ENCODE data around the gene FAM168A.

Gene FAM168A

DNA sequence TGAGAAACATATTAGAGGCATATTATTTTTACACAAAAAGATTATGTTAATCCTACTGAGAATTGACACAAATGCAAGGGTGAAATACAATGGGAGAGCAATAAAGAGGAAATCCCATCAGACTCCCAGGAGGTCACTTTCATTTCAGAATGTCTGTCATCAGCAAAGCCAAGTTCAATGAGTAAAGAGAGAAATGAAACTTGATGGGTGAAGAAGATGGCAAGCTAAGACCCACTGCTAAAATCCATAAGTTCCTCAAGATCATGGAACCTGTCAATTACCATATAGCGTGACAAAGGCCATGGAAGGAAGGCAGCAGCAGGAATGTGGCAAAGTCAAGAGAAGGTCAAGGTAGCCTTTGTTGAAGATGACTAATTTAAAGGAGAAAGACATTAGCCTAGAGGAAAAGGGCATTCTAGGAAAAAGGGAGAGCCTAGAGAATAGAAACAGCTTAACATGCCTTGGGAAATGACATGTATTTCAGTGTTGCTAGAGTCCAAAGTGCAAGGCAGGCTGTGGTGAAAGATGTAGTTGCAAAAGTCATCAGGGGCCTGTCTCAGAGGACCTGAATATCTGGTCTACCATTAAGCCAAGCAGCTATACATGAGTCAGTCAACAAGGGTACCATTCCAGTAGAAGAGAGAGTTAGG is 43.1 kb downstream of the FAM168A start:
- no peak for DNase-seq

GRCh38 chr11:73553266-73553665 is 44.6 kb downstream of the FAM168A start:
- DNase-seq, result no peak

DNA sequence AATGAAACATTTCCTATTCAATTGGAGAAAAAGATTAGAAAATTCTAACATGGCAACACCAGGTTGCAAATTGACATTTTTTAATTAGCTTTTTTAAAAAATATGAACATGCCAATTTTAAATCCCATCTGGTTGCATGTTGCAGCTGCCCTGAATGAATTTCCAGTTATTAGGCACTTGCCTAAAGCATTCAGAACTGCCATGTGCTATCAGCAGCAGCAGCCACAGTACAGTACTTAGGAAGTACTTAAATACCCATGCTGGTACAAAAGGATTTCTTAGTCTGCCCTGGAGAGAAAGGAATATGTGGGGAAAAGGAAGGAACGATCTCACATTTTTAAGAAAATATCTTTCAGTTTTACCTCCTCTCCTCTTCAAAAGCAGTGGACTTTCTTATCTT is 46.2 kb downstream of the FAM168A start:
- DNase-seq, result no peak

DNA sequence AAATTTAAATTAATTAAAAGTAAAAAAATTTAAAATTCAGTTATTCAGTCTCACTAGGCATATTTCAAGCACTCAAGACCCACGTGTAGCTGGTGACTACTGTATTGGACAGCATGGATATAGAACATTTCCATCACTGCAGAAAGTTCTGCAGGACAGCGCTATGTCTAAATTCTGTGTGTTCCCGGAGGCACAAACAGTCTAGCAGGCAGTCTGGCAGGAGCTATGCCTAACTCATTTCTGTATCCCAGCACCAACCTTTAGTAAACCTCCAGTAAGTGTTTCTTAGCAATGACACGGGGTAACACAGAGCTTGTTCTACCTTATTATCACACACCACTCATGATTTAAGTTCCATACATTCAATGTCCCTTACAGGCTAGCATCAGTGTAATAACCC is 48.5 kb downstream of the FAM168A start:
- no peak for DNase-seq

DNA sequence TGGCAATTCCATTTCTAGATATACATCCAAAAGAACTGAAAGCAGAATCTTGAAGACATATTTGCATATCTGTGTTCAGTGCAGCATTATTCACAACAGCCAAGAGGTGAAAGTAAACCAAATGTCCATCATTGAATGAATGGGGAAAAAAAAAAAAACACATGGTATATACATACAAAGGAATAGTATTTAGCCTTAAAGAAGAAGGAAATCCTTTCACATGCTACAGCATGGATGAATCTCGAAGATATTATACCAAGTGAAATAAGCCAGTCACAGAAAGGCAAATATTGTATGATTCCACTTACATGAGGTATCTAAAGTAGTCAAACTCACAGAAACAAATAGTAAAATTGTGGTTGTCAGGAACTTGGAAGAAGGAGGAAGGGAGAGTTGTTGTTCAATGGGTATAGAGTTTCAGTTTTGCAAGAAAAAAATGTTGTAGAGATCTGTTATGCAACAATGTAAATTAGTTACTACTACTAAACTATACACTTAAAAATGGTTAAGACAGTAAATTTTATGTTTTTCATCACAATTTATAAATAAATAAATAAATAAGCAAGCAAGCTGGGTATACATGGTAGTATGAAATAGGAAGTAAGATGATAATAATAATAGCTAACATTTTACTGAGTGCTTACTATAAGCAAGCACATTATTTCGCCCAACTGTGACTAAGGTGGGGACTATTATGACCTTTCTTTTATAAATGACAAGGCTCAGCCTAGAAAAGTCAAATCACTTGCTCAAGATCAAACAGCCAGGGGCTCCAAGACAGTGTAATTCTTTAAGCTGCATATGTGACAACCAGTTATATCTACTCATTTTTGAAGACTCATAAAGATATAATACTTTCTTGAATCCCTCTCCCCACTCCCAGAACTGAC is 50.0 kb downstream of the FAM168A start:
- DNase-seq, result no peak

DNA sequence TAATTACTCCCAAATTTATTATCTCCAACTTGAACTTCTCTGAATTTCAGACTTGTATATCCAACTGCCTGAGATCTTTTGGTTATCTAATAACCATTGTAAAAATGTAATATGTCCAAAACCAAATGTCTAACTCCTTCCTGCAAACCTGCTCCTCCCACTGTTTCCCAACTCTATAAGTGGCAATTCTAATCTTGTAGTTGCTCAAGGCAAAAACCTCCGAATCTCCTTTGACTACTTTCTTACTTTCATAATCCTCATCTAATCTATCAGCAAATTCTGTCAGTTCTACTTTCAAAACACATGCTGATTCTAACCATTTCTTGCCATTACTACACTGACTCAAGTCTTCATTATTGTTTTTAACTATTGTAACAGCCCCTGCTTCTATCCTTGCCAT is 55.7 kb downstream of the FAM168A start:
- DNase-seq, result no peak

- DNase-seq, result no peak
Measured at GRCh38 chr11:73539506-73540084, 58.3 kb downstream of the FAM168A start.

- no peak for DNase-seq
Measured at GRCh38 chr11:73538381-73538872, 59.5 kb downstream of the FAM168A start.

DNA sequence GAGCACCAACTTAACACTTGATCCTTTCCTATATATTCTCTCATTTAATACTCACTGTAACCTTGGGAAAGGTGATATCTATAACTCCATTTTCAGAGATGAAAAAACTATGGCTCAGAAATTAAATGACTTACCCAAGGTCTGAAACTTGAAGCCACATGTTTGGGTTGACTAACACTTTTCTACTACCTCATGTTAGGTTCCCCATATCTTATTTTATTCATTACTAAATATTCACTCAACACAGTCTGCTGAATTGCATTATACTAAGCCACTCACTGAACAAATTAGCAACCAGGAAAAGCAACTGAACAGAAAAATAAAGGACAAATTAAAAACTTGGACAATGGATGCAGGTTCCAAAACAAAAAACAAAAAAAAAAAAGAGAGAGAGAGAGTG is 59.9 kb downstream of the FAM168A start:
- no peak for DNase-seq

- DNase-seq, result no peak
Measured at GRCh38 chr11:73536961-73537360, 61.0 kb downstream of the FAM168A start.

DNA sequence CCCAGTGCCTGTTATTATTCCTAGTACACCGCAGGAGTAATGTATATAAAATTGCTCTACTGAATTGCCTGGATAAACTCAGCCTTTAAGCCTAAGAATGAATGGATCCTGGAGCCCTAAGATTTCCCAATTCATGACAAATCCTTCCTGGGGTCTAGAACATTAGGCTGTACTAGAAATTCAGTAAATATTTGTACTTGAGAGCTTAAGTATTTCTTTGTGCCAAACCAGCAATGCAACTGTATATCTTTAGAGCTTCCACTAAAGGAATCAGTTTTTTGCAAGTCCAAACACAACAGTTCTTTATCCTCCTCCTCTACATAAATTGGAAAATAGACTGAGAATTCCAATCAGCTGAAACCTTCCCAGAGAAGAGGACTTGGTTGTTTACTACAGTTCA is 65.6 kb downstream of the FAM168A start:
- DNase-seq, result no peak

DNA sequence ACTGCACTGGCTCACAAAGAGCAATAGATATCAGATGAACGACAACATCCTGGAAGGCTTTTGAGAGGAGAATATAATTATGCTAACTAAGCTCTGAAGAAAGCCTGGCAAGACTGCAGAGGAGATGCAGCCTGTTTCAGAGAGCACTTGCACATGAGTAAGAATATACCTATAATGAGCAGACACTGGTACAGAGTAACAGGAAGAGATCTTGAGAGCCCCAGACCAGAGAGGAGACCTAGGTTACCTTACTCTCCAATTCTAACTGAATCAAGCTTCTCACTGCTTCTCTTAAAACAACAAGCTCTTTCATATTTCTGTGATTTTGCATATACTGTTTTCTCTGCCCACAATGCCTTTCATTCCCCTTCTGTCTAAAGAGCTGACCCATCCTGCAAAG is 66.5 kb downstream of the FAM168A start:
- DNase-seq, result no peak

DNA sequence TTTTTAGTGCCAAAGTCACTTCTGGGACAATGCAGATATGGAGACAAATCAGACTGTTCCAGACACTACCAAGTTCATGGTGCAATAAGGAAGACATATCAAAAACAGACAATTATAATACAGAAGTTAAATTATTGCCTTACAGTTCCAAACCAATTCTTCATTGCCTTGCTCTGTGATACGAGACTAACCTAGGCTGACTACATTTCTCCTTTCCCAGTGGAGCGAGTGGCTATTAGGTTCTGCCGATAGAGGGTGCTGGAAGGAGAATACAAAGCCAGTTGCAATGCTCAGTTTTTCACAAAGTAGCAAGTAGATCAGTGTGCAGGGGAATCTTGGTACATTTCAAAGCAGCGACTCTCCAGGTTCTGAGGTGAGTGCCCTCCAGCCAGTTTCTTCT is 67.8 kb downstream of the FAM168A start:
- DNase-seq, result no peak

DNA sequence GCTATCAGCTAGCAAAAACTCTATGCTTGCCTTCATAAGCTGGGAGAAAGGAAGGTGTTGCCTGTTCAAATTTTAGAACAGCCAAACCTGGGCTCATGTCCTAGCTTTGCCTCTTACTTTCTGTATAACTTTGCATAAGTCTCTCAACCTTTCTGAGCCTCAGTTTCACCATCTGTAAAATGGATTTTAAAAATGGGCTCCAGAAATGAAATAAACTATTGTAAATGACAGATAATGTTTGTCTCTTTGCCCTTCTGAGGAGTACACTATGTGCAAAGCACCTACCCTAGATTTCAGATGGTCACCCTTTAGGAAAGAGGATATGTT is 68.7 kb downstream of the FAM168A start:
- no peak for DNase-seq

GRCh38 chr11:73528483-73529203 is 69.3 kb downstream of the FAM168A start:
- DNase-seq, result no peak

GRCh38 chr11:73528013-73528412 is 69.9 kb downstream of the FAM168A start:
- no peak for DNase-seq

- no peak for DNase-seq
Measured at GRCh38 chr11:73525611-73526010, 72.3 kb downstream of the FAM168A start.

GRCh38 chr11:73524774-73525173 is 73.1 kb downstream of the FAM168A start:
- no peak for DNase-seq

DNA sequence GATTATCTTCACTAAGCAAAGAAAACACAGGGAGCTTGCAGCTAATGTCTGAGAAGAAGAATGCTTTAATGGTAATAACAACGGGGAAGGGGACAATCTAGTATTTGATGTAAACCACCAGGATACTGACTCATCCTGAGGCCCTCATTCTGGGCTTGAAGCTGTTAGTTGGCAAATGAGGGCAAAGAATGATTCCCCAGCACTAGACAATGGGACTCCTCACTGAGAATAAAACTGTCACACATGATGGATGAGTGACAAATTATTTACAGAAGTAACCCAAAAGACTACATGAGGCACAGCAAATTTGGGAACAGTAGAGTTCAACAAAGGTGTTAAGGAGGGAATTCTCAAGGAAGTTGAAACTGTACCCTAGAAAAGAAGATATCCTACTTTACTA is 76.3 kb downstream of the FAM168A start:
- DNase-seq, result no peak

DNA sequence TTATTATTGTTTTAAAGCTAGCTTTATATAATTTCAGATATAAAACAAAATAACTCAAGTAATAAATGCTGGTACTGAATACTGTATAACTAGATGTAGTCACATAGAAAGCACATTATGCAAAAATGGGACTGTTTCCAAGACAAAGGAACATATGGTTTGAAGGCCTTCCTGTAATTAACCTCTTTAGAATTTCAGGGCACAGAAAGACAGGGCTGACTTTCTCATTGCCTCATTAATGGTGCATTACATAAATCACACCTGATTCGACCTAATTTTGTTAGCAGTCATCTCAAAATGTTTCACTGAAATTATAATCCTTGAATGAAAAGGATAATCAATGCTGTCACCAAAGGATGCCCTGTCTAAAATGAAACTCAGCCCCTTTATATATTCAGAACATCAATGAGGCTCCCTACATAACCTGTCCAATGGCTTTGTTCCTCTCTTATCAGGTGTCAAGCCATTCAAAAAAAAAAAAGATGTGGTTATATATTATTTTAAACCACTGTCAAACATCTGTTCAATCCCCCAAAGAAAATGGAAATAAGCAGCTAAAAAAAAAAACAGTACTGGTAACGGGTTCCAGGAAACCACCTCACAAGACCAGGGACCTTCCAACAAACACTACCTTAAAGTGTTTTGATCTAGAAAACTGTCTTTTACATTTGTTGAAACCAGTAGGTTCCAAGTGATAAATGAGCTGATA is 77.4 kb downstream of the FAM168A start:
- DNase-seq, result no peak

DNA sequence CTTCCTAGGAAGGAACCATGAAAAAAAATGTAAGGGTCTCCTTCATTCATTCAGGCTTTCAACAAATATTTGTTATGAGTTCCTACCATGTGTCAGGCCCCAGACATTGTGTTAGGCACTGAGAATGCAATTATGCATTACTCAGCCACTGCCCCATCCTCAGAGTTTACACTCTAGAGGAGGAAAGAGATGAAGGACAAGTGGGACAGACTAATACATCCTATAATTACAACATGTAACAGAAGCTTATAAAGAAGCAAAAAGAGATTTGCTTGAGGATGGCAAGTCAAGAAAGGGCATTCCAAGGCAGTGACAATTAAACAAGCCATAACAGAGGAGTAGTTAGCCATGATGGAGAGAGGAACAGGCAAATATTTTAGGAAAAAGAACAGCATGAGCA is 78.6 kb downstream of the FAM168A start:
- DNase-seq, result no peak

- DNase-seq, result no peak
Measured at GRCh38 chr11:73518195-73518594, 79.7 kb downstream of the FAM168A start.

- DNase-seq, result no peak
Measured at GRCh38 chr11:73516080-73516479, 81.8 kb downstream of the FAM168A start.
